Measurements from ENCODE around the gene GHRHR.

- TF ChIP-seq CTCF (conservative IDR thresholded peaks at IDR 0.05; ENCODE audit: low read depth, low read length) (no peak), POLR2A (IDR thresholded peaks at IDR 0.05; ENCODE audit: low read depth, low read length) (no peak), RAD21 (IDR thresholded peaks at IDR 0.05; ENCODE audit: low read length) (no peak), ELK1 (IDR thresholded peaks at IDR 0.05; ENCODE audit: borderline replicate concordance, low read depth, low read length) (no peak), RFX5 (IDR thresholded peaks at IDR 0.05; ENCODE audit: low read depth, low read length) (no peak), MAZ (IDR thresholded peaks at IDR 0.05; ENCODE audit: borderline replicate concordance, low read depth, low read length) (no peak), MXI1 (IDR thresholded peaks at IDR 0.05; ENCODE audit: borderline replicate concordance, low read depth, low read length) (no peak), RCOR1 (IDR thresholded peaks at IDR 0.05; ENCODE audit: insufficient replicate concordance, low read length) (no peak), USF2 (IDR thresholded peaks at IDR 0.05; ENCODE audit: low read depth, low read length) (no peak), SMC3 (IDR thresholded peaks at IDR 0.05; ENCODE audit: low read depth, low read length) (no peak), CEBPB (IDR thresholded peaks at IDR 0.05; ENCODE audit: low read depth, low read length) (no peak), MAFK (IDR thresholded peaks at IDR 0.05; ENCODE audit: low read depth, low read length) (no peak)
Measured at GRCh38 chr7:31000779-31001178, 37.0 kb downstream of the GHRHR start.
